ENCODE results near the gene ZNF205. TPM values are rescaled to one million over a fixed set of nuclear protein-coding genes. Genes with fewer than 3 reads are reported as not detected.

The ZNF205 gene
- total and polyA plus RNA-seq, 2 of the 13 experiments (the other 11 are each of a cell fraction or from before 2014, with no cell fraction given) = 5.8 to 10.2 TPM

DNA sequence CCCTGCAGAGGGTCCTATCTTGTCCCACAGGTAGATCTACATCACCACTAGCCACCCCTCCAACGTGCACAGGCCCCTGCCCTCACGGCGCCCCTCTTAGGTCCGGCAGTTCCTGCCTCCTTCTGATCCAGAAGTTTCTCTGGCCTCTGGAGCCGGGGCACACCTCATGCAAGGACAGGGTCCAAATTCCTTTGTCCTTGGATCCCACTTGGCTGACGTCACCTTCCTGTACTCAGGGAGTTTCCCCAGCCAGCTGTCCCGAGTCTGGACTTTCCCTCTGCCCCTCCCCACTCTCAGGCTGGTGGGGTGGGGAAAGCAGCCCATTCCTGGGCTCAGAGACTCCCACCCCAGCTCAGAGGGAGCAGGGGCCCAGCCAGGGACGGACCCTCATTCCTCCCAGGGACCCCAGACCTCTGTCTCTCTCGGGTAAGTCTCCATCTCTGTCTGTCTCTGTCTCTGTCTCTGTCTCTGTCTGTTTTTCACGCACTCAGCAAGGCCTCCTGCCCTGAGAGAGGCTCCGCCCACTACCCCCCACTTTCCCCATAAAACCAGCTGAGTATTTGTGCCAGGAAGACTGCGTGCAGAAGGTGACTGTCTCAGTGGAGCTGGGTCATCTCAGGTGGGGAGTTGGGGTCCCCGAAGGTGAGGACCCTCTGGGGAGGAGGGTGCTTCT lies 47.2 kb upstream of the ZNF205 start, which contains the start of gene IL32 (continued):
- TF ChIP-seq ZNF501 (CRISPR knock-in tag; IDR thresholded peaks at IDR 0.05) = peak; percentile 58; the same call in 1 of the 2 replicates
- TF ChIP-seq ZNF768 (CRISPR knock-in tag; IDR thresholded peaks at IDR 0.05) = peak; percentile 59; the same call in 1 of the 2 replicates
- TF ChIP-seq, protein P1, sequence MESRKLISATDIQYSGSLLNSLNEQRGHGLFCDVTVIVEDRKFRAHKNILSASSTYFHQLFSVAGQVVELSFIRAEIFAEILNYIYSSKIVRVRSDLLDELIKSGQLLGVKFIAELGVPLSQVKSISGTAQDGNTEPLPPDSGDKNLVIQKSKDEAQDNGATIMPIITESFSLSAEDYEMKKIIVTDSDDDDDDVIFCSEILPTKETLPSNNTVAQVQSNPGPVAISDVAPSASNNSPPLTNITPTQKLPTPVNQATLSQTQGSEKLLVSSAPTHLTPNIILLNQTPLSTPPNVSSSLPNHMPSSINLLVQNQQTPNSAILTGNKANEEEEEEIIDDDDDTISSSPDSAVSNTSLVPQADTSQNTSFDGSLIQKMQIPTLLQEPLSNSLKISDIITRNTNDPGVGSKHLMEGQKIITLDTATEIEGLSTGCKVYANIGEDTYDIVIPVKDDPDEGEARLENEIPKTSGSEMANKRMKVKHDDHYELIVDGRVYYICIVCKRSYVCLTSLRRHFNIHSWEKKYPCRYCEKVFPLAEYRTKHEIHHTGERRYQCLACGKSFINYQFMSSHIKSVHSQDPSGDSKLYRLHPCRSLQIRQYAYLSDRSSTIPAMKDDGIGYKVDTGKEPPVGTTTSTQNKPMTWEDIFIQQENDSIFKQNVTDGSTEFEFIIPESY (CRISPR knock-in tag; IDR thresholded peaks at IDR 0.05) = peak; percentile 34; the same call in 1 of the 2 replicates
- peak; percentile 72 for TF ChIP-seq GABPB1 (CRISPR knock-in tag; IDR thresholded peaks at IDR 0.05)
- TF ChIP-seq CCAR2 (optimal IDR thresholded peaks at IDR 0.05; ENCODE audit: low read depth, low read length) = no peak
- peak; percentile 54; the same call in 1 of the 2 replicates for TF ChIP-seq BCL6 (CRISPR knock-in tag; IDR thresholded peaks at IDR 0.05)
- TF ChIP-seq SPEN (CRISPR knock-in tag; IDR thresholded peaks at IDR 0.05; ENCODE audit: low read depth) = peak; percentile 87
- TF ChIP-seq ZNF335 (CRISPR knock-in tag; IDR thresholded peaks at IDR 0.05) = peak; percentile 23; the same call in 1 of the 2 replicates
- TF ChIP-seq REPIN1 (CRISPR knock-in tag; IDR thresholded peaks at IDR 0.05; ENCODE audit: borderline replicate concordance, low read depth) = no peak; the same call in 1 of the 2 replicates
- peak; percentile 86 for TF ChIP-seq FOSL2 (CRISPR knock-in tag; IDR thresholded peaks at IDR 0.05)
- TF ChIP-seq CBFB (CRISPR knock-in tag; IDR thresholded peaks at IDR 0.05) = 0 out of 2 replicates have a peak, but pooled peaks have one; percentile 20
- no peak for TF ChIP-seq NFE2L2 (IDR thresholded peaks at IDR 0.05; ENCODE audit: low read length)
- TF ChIP-seq ZNF549 (CRISPR knock-in tag; IDR thresholded peaks at IDR 0.05) = no peak
- peak; percentile 10; the same call in 1 of the 2 replicates for TF ChIP-seq ZNF317 (CRISPR knock-in tag; IDR thresholded peaks at IDR 0.05)
- TF ChIP-seq, protein P2, sequence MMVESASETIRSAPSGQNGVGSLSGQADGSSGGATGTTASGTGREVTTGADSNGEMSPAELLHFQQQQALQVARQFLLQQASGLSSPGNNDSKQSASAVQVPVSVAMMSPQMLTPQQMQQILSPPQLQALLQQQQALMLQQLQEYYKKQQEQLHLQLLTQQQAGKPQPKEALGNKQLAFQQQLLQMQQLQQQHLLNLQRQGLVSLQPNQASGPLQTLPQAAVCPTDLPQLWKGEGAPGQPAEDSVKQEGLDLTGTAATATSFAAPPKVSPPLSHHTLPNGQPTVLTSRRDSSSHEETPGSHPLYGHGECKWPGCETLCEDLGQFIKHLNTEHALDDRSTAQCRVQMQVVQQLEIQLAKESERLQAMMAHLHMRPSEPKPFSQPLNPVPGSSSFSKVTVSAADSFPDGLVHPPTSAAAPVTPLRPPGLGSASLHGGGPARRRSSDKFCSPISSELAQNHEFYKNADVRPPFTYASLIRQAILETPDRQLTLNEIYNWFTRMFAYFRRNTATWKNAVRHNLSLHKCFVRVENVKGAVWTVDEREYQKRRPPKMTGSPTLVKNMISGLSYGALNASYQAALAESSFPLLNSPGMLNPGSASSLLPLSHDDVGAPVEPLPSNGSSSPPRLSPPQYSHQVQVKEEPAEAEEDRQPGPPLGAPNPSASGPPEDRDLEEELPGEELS (CRISPR knock-in tag; IDR thresholded peaks at IDR 0.05) = peak; percentile 35; the same call in 1 of the 2 replicates
- TF ChIP-seq POLR2A (IDR thresholded peaks at IDR 0.05; ENCODE audit: insufficient read depth in 1 of 2, low read depth in 2 of 2, low read length in 2 of 2) = peak; percentile 72 to 75
- TF ChIP-seq, protein P3, sequence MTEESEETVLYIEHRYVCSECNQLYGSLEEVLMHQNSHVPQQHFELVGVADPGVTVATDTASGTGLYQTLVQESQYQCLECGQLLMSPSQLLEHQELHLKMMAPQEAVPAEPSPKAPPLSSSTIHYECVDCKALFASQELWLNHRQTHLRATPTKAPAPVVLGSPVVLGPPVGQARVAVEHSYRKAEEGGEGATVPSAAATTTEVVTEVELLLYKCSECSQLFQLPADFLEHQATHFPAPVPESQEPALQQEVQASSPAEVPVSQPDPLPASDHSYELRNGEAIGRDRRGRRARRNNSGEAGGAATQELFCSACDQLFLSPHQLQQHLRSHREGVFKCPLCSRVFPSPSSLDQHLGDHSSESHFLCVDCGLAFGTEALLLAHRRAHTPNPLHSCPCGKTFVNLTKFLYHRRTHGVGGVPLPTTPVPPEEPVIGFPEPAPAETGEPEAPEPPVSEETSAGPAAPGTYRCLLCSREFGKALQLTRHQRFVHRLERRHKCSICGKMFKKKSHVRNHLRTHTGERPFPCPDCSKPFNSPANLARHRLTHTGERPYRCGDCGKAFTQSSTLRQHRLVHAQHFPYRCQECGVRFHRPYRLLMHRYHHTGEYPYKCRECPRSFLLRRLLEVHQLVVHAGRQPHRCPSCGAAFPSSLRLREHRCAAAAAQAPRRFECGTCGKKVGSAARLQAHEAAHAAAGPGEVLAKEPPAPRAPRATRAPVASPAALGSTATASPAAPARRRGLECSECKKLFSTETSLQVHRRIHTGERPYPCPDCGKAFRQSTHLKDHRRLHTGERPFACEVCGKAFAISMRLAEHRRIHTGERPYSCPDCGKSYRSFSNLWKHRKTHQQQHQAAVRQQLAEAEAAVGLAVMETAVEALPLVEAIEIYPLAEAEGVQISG (CRISPR knock-in tag; IDR thresholded peaks at IDR 0.05) = 0 out of 2 replicates have a peak, but pooled peaks have one; percentile 49
- no peak for TF ChIP-seq ZFP36L2 (CRISPR knock-in tag; IDR thresholded peaks at IDR 0.05)
- TF ChIP-seq CREM (IDR thresholded peaks at IDR 0.05) = peak; percentile 81
- no peak for TF ChIP-seq CREM (CRISPR knock-in tag; IDR thresholded peaks at IDR 0.05)
- TF ChIP-seq SUZ12 (IDR thresholded peaks at IDR 0.05; ENCODE audit: low read depth, low read length) = 0 out of 2 replicates have a peak, but pooled peaks have one; percentile 3
- TF ChIP-seq, protein P4, sequence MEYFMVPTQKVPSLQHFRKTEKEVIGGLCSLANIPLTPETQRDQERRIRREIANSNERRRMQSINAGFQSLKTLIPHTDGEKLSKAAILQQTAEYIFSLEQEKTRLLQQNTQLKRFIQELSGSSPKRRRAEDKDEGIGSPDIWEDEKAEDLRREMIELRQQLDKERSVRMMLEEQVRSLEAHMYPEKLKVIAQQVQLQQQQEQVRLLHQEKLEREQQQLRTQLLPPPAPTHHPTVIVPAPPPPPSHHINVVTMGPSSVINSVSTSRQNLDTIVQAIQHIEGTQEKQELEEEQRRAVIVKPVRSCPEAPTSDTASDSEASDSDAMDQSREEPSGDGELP (IDR thresholded peaks at IDR 0.05; ENCODE audit: borderline replicate concordance, low read depth) = peak; percentile 98
- peak; percentile 58; the same call in 1 of the 2 replicates for TF ChIP-seq CBX5 (CRISPR knock-in tag; IDR thresholded peaks at IDR 0.05; ENCODE audit: borderline replicate concordance)
- TF ChIP-seq GLI4 (CRISPR knock-in tag; IDR thresholded peaks at IDR 0.05; ENCODE audit: borderline replicate concordance) = peak; percentile 85; the same call in 1 of the 2 replicates

Data from HepG2 (cell line).